Neural cell (in vitro differentiated cells): ENCODE data around the gene ACTL8.

Experiments
- EP300 ChIP-seq: fragments of 450-650 bp; conservative IDR thresholded peaks from 2 replicates; pipeline ENCODE4 v1.6.1; 2014; ENCODE audit warnings: antibody characterized with exemption, mild to moderate bottlenecking, moderate library complexity; ENCODE audit not compliant: poor library complexity, severe bottlenecking
- MXI1 ChIP-seq: fragments of 450-650 bp; conservative IDR thresholded peaks from 2 replicates; pipeline ENCODE4 v1.6.1; 2014; ENCODE audit warnings: antibody characterized with exemption, mild to moderate bottlenecking; ENCODE audit not compliant: poor library complexity, severe bottlenecking
- POLR2AphosphoS5 ChIP-seq: IDR thresholded peaks from 2 replicates; pipeline ENCODE4 v1.6.1; 2012
- REST ChIP-seq: IDR thresholded peaks from 2 replicates; pipeline ENCODE4 v1.6.1; 2012; ENCODE audit warnings: borderline replicate concordance
- TF ChIP-seq, protein P1 (sequence below): fragments of 450-650 bp; IDR thresholded peaks from 2 replicates; pipeline ENCODE4 v1.5.1; 2014; ENCODE audit warnings: antibody characterized with exemption, mild to moderate bottlenecking, moderate library complexity; ENCODE audit not compliant: poor library complexity, severe bottlenecking

- no peak for TF ChIP-seq REST
- TF ChIP-seq, protein P1, sequence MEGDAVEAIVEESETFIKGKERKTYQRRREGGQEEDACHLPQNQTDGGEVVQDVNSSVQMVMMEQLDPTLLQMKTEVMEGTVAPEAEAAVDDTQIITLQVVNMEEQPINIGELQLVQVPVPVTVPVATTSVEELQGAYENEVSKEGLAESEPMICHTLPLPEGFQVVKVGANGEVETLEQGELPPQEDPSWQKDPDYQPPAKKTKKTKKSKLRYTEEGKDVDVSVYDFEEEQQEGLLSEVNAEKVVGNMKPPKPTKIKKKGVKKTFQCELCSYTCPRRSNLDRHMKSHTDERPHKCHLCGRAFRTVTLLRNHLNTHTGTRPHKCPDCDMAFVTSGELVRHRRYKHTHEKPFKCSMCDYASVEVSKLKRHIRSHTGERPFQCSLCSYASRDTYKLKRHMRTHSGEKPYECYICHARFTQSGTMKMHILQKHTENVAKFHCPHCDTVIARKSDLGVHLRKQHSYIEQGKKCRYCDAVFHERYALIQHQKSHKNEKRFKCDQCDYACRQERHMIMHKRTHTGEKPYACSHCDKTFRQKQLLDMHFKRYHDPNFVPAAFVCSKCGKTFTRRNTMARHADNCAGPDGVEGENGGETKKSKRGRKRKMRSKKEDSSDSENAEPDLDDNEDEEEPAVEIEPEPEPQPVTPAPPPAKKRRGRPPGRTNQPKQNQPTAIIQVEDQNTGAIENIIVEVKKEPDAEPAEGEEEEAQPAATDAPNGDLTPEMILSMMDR = no peak
- no peak for TF ChIP-seq POLR2AphosphoS5
- TF ChIP-seq MXI1 = no peak
- TF ChIP-seq EP300 = no peak
These were observed 22.7 kb downstream of the ACTL8 start for GRCh38 chr1:17777818-17778217.
